Spleen (tissue), 7 donors: ENCODE data around the gene CYTH4.

Experiments used
- POLR2A ChIP-seq, 3 donors: fragments of 450-650 bp; IDR thresholded peaks; one replicate each; pipeline ENCODE4 v1.5.1; 2017; ENCODE audit warnings: antibody characterized with exemption in 3 of 3, mild to moderate bottlenecking in 1 of 3
- TF ChIP-seq, protein P1 (sequence below), 11 experiments: fragments of 200-600 bp in 7 of 11; fragments of 450-650 bp in 4 of 11; sonication (generic) in 4 of 11; IDR thresholded peaks in 8 of 11; conservative IDR thresholded peaks in 3 of 11; 1 replicate in 7 of 11; 2 replicates in 4 of 11; pipeline versions ENCODE4 v1.4.0 to v1.8.0; 2016 to 2021; ENCODE audit warnings: antibody characterized with exemption in 11 of 11, inconsistent platforms in 4 of 11, mild to moderate bottlenecking in 1 of 11
- donor health status: DM: no; HTN: no; CAD: no; lungs with moderate emphysema.
- donor health status: DM: no; HTN: no; CAD: no.
- donor health status: DM: no; HTN: no; CAD: no.

DNA sequence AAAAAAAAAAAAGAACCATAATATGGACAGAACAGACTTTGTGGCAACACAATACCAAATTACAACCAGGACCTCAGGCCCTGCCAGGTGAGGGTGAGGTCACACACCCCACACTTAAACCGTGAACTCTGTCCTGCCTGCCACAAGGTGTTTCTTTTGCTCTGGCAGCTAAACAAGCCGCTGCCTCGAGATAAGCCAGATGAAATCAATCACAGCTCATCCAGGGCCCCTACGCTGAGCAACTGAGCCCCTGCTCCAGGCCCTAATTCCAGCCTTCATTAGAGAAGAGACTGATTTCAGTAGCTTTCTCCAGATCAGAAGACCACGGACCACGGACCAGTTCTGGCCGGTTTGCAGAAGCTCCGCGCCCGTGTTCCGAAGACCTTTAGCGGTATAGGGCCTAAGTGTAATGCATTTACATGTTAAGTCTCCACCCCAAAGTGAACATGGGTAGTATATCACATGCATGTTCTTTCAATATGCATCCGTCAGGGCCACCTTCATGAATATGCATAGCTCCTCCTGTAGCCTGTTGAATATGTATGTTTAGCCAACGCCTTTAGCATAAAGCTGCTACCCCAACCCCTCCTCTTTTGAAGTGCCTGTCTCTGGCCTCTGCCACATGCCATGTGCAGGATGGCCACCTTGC is 23.4 kb upstream of the CYTH4 start:
- TF ChIP-seq, protein P1, sequence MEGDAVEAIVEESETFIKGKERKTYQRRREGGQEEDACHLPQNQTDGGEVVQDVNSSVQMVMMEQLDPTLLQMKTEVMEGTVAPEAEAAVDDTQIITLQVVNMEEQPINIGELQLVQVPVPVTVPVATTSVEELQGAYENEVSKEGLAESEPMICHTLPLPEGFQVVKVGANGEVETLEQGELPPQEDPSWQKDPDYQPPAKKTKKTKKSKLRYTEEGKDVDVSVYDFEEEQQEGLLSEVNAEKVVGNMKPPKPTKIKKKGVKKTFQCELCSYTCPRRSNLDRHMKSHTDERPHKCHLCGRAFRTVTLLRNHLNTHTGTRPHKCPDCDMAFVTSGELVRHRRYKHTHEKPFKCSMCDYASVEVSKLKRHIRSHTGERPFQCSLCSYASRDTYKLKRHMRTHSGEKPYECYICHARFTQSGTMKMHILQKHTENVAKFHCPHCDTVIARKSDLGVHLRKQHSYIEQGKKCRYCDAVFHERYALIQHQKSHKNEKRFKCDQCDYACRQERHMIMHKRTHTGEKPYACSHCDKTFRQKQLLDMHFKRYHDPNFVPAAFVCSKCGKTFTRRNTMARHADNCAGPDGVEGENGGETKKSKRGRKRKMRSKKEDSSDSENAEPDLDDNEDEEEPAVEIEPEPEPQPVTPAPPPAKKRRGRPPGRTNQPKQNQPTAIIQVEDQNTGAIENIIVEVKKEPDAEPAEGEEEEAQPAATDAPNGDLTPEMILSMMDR (IDR thresholded peaks at IDR 0.05 in 8 of 11, conservative IDR thresholded peaks at IDR 0.05 in 3 of 11) = no peak
- TF ChIP-seq POLR2A (IDR thresholded peaks at IDR 0.05) = no peak
